ENCODE results near the gene CA5A. TPM values are rescaled to one million over a fixed set of nuclear protein-coding genes. Genes with fewer than 3 reads are reported as not detected.
"Not testable (repeated sequence)": the region's sequence is repeated elsewhere in the genome, so short reads cannot be mapped to it uniquely, and the experiment has no call there.

Gene CA5A
- total and polyA plus RNA-seq, 2 of the 13 experiments (the other 11 are each of a cell fraction or from before 2014, with no cell fraction given): 66.8 to 106 TPM

GRCh38 chr16:87896924-87897520 lies 39.3 kb downstream of the CA5A start:
- peak; percentile 21 for ATAC-seq
- H3K9ac ChIP-seq (ENCODE audit: insufficient read depth, low read depth, low read length); DNase-seq (ENCODE audit: low spot score); H3K4me3 ChIP-seq (replicated peaks in 1 of 3; ENCODE audit: insufficient read depth in 1 of 3, low read depth in 2 of 3, low read length in 3 of 3); in situ Hi-C loops (cut with HindIII; ENCODE audit: extremely low pct_ligation_motif_present, low pct_unique_long_range_greater_than_20kb); FAIRE-seq; H3K4me2 ChIP-seq (ENCODE audit: low read depth, low read length); H3K27me3 ChIP-seq (ENCODE audit: control insufficient read depth in 1 of 2, insufficient read depth in 2 of 2, low read length in 2 of 2); H3K79me2 ChIP-seq (ENCODE audit: insufficient read depth, low read length); H3K27ac ChIP-seq (ENCODE audit: extremely low read length, insufficient read depth, low read length); BruUV-seq (replicated peaks); H3K9me3 ChIP-seq (ENCODE audit: low read length); intact Hi-C loops (cut with micrococcal nuclease; ENCODE audit: unreplicated experiment); H2AFZ ChIP-seq (ENCODE audit: low read length); H4K20me1 ChIP-seq (ENCODE audit: insufficient read depth, low read length); H3K4me1 ChIP-seq (ENCODE audit: insufficient read depth, low read length); POLR2A ChIA-PET; CTCF ChIA-PET (ENCODE audit: low intra/inter-chr PET ratio, low total read pairs): not testable (repeated sequence)
- peaks cover 16 to 42% of the 10 kb centered on the region in 2 experiments; a peak in 4 of 5 replicates for H3K36me3 ChIP-seq (replicated peaks in 1 of 2; ENCODE audit: control insufficient read depth in 1 of 2, insufficient read depth in 2 of 2, low read length in 2 of 2)
- TF ChIP-seq ZNF563 (CRISPR knock-in tag; IDR thresholded peaks at IDR 0.05): 0 out of 2 replicates have a peak, but pooled peaks have one; percentile 7
- TF ChIP-seq AGO2 (optimal IDR thresholded peaks at IDR 0.05; ENCODE audit: low read depth, low read length): peak; percentile 87
- WGBS (ENCODE audit: low lambda C conversion rate): 95% methylated on average over 14 of the region's 16 CpGs

- H3K79me2 ChIP-seq (ENCODE audit: insufficient read depth, low read length); POLR2A ChIA-PET; H3K27me3 ChIP-seq (ENCODE audit: control insufficient read depth in 1 of 2, insufficient read depth in 2 of 2, low read length in 2 of 2); H3K9me3 ChIP-seq (ENCODE audit: low read length); H3K27ac ChIP-seq (ENCODE audit: extremely low read length, insufficient read depth, low read length); ATAC-seq; H3K9ac ChIP-seq (ENCODE audit: insufficient read depth, low read depth, low read length); FAIRE-seq; H3K4me3 ChIP-seq (replicated peaks in 1 of 3; ENCODE audit: insufficient read depth in 1 of 3, low read depth in 2 of 3, low read length in 3 of 3); H3K4me2 ChIP-seq (ENCODE audit: low read depth, low read length); CTCF ChIA-PET (ENCODE audit: low intra/inter-chr PET ratio, low total read pairs); in situ Hi-C loops (cut with HindIII; ENCODE audit: extremely low pct_ligation_motif_present, low pct_unique_long_range_greater_than_20kb); H4K20me1 ChIP-seq (ENCODE audit: insufficient read depth, low read length); H3K4me1 ChIP-seq (ENCODE audit: insufficient read depth, low read length); DNase-seq (ENCODE audit: low spot score); intact Hi-C loops (cut with micrococcal nuclease; ENCODE audit: unreplicated experiment); BruUV-seq (replicated peaks); H2AFZ ChIP-seq (ENCODE audit: low read length): not testable (repeated sequence)
- H3K36me3 ChIP-seq (replicated peaks in 1 of 2; ENCODE audit: control insufficient read depth in 1 of 2, insufficient read depth in 2 of 2, low read length in 2 of 2): peaks cover 19 to 40% of the 10 kb centered on the region in 2 experiments; a peak in 4 of 5 replicates
- peak; percentile 12; the same call in 1 of the 2 replicates for TF ChIP-seq BORCS8-MEF2B (CRISPR knock-in tag; IDR thresholded peaks at IDR 0.05)
- 0 out of 2 replicates have a peak, but pooled peaks have one; percentile 8 for TF ChIP-seq POLR2G (IDR thresholded peaks at IDR 0.05; ENCODE audit: low read depth, low read length)
- TF ChIP-seq AGO2 (optimal IDR thresholded peaks at IDR 0.05; ENCODE audit: low read depth, low read length): peak; percentile 68
- TF ChIP-seq AGO1 (IDR thresholded peaks at IDR 0.05; ENCODE audit: low read depth, low read length, poor library complexity, severe bottlenecking): peak; percentile 34
- peak in 1 of 2 experiments; percentile 22; a peak in 1 of 4 replicates for TF ChIP-seq POLR2A (IDR thresholded peaks at IDR 0.05; ENCODE audit: insufficient read depth in 1 of 2, low read depth in 2 of 2, low read length in 2 of 2)
- WGBS (ENCODE audit: low lambda C conversion rate): 98% methylated on average over 16 of the region's 17 CpGs
Measured at GRCh38 chr16:87896176-87896890, 40.0 kb downstream of the CA5A start.
